ENCODE measurements around the gene KCTD8.

GRCh38 chr4:44319129-44319528 lies 129.5 kb downstream of the KCTD8 start:
- TF ChIP-seq, protein P1, sequence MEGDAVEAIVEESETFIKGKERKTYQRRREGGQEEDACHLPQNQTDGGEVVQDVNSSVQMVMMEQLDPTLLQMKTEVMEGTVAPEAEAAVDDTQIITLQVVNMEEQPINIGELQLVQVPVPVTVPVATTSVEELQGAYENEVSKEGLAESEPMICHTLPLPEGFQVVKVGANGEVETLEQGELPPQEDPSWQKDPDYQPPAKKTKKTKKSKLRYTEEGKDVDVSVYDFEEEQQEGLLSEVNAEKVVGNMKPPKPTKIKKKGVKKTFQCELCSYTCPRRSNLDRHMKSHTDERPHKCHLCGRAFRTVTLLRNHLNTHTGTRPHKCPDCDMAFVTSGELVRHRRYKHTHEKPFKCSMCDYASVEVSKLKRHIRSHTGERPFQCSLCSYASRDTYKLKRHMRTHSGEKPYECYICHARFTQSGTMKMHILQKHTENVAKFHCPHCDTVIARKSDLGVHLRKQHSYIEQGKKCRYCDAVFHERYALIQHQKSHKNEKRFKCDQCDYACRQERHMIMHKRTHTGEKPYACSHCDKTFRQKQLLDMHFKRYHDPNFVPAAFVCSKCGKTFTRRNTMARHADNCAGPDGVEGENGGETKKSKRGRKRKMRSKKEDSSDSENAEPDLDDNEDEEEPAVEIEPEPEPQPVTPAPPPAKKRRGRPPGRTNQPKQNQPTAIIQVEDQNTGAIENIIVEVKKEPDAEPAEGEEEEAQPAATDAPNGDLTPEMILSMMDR (IDR thresholded peaks at IDR 0.05; ENCODE audit: poor library complexity, severe bottlenecking): no peak
- no peak for TF ChIP-seq MXI1 (conservative IDR thresholded peaks at IDR 0.05; ENCODE audit: poor library complexity, severe bottlenecking)
- TF ChIP-seq POLR2AphosphoS5 (IDR thresholded peaks at IDR 0.05): no peak
- no peak for TF ChIP-seq EP300 (conservative IDR thresholded peaks at IDR 0.05; ENCODE audit: poor library complexity, severe bottlenecking)
- no peak for TF ChIP-seq SMC3 (conservative IDR thresholded peaks at IDR 0.05; ENCODE audit: poor library complexity)
- TF ChIP-seq EZH2 (IDR thresholded peaks at IDR 0.05; ENCODE audit: borderline replicate concordance, insufficient read depth, low read length, poor library complexity, severe bottlenecking): no peak
- TF ChIP-seq REST (IDR thresholded peaks at IDR 0.05; ENCODE audit: borderline replicate concordance): no peak
- TF ChIP-seq TAF1 (IDR thresholded peaks at IDR 0.05; ENCODE audit: low read depth): no peak
- TF ChIP-seq RAD21 (conservative IDR thresholded peaks at IDR 0.05): no peak
